ENCODE measurements around the gene PPFIA4. TPM values are rescaled to one million over a fixed set of nuclear protein-coding genes. Genes with fewer than 3 reads are reported as not detected.
"Not testable (repeated sequence)": the region's sequence is repeated elsewhere in the genome, so short reads cannot be mapped to it uniquely, and the experiment has no call there.

PPFIA4 gene
- total RNA-seq, 1 experiment from 2014 or later: 6.6 TPM

DNA sequence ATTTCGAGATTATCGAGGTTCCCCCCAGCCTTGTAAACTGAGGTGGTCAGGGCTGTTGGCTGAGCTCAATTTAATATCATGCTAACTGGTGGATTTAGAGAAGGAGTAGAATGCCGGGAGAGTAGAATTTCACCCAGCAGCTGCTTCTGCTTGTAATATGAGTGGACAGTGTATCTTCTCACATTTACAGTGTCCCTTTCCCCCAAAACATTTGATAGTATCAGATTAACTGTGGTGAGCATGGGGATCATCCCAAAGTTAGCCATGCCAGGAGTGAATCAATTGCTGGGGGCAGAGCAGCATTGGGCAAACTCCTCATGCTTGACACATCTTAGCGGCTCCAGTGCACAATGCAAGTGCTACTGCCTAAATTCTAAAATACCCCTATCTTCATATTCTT is 9.2 kb upstream of the PPFIA4 start:
- no peak for DNase-seq (ENCODE audit: low spot score)

- no peak for DNase-seq (ENCODE audit: low spot score)
These were observed 8.6 kb upstream of the PPFIA4 start for GRCh38 chr1:203017692-203018091.

GRCh38 chr1:203022855-203023254 is 3.4 kb upstream of the PPFIA4 start:
- not testable (repeated sequence) for DNase-seq (ENCODE audit: low spot score)

- DNase-seq (ENCODE audit: low spot score): no peak
These were observed 633 bp upstream of the PPFIA4 start for GRCh38 chr1:203025686-203026030.

- no peak for DNase-seq (ENCODE audit: low spot score)
These were observed 674 bp downstream of the PPFIA4 start for GRCh38 chr1:203026666-203027663.

GRCh38 chr1:203028067-203028783 is 1.9 kb downstream of the PPFIA4 start:
- no peak for DNase-seq (ENCODE audit: low spot score)

DNA sequence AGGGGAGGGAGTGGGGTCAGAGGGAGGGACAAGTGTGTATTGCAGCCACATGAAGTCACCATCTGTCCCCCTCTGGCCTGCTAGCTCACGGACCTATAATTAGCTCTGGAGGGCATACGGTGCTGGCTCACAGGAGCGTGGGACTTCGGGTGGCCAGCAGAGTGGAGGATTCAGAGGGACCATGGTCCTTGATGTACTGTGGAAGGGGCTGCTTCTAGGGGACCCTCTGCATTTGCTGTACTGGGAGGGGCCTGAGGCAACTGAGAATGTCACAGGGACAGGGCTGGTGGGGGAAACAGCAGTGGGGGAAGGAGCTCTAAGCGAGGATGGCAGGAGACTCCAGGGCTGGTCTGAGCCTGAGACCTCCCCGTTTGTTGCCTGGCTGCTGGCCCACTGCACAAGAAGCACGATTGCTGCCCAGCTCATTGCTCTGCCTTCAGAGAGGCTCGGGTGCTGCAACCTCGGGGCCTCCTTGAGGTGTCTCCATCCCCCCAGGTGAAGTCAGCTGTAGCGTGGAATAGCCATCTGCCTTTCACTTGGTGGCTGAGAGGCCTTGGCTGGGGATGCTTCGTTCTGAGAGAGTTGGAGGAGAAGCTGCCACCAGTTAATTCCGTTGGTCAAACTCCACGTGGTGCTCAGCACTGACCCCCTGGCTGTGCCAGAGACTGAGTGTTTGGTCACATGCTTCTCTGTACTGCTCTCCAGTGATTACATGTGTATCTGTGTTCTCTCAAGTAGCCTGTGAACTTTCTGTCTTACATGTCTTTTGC is 2.7 kb downstream of the PPFIA4 start:
- no peak for DNase-seq (ENCODE audit: low spot score)

GRCh38 chr1:203031467-203031866 is 5.2 kb downstream of the PPFIA4 start:
- DNase-seq (ENCODE audit: low spot score): no peak

DNA sequence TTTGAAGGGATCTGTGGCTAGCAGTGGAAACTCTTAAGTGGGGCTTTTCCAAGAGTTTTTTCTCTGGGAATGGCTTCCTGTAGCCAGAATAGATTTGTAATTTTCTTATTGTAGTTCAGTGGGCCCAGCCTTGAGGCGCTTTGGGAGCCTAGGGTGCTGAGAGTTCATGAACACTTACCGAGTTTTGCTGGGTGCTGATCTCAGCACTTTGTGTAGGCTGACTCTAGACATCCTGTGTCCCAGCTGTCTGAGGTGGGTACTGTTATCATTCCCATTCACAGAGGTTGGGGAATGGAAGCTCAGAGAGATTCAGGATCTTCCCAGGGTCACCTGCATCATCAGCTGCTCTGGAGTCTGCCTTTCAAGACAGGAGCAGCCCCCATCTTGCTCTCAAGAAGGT is 7.0 kb downstream of the PPFIA4 start:
- no peak for DNase-seq (ENCODE audit: low spot score)

DNA sequence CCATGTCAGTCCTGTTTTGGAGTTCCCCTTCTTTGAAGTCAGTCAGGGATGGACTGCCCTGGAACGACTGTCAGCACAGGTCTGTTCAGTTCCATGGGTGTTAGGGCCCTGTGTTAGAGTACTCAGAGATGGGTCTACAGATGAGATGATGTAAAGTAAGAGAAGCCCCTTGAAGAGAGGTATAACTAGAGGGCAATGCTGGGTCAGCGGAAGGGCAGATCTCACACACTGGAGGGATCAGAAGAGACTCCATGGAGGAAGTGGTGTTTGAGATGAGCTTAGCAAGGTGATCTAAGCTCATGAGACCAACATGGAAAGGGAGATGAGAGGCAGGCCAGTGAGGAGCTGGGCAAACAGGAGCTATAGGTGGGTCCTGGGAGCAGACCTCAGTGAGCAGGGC is 7.6 kb downstream of the PPFIA4 start:
- DNase-seq (ENCODE audit: low spot score): no peak

DNA sequence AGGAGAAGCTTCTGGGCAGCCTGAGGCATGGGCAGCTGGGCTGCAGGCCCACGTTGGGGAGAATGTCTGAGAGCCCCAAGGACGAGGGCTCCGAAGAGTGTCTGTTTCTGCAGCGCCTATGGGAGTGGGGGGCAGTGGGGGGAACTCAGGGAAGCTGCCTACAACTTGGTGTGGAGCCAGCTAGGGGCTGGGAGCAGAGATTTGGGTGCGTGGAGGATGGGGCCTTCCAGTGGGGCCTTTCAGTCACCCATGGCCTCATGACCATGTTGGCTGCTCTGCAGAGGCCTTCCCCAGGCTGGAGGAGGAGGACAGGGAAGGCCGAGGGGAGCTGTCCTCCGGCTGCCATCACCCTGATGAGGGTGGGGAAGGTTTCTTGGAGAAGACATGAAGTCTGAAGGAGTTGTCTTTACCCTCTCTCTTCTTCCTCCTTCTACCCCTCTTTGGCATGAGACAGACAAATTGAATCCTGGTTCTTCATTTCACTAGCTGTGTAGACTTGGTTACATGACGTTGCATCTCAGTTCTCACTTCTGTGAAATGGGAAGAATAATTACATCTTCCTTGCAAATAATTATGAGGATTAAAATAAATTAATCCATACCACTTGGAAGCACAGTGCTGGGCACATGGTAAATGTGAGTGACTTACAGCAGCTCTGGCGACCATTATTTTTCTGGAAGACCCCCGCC is 8.3 kb downstream of the PPFIA4 start:
- no peak for DNase-seq (ENCODE audit: low spot score)

GRCh38 chr1:203035111-203036000 is 9.1 kb downstream of the PPFIA4 start:
- no peak for DNase-seq (ENCODE audit: low spot score)

DNA sequence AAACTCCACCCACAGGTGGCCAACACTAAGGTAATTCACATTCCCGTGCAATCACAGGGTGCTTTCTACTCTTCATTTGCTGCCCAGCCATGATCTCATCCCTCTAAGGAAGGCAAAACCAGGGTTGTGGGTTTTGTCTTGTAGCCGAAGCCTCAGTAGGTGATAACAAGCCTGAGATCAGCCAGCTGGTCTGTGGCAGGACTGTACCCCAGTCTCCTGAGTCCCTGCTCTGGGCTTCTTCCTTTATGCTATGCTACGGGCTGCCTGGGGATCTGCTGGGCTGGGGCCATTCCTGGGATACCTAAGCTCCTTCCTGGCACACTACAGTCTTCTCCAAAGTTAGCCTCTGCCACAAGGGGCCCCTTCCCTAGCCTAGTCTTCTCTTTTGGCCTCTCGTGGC is 9.8 kb downstream of the PPFIA4 start:
- no peak for DNase-seq (ENCODE audit: low spot score)

DNA sequence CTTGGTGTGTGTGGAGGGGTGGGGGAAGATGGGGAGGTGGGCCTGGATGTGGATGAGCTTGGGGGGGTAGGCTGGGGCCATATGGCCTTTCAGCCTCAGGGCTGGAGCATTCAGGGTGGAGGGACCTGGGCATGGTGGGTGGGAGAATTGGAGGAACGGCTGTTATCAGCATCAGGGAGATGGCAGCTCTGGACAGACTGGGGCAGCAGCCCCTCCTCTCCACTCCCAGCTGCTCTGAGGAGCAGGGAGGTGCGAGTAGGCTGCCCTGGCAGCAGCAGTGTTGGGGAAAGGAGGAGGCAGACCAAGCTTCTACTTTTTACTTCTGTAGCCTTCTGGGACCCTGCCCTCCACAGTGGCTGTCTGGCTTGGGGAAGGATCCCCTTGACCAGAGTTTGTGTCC is 10.2 kb downstream of the PPFIA4 start:
- DNase-seq (ENCODE audit: low spot score): no peak

- no peak for DNase-seq (ENCODE audit: low spot score)
These were observed 11.4 kb downstream of the PPFIA4 start for GRCh38 chr1:203037509-203038190.

DNA sequence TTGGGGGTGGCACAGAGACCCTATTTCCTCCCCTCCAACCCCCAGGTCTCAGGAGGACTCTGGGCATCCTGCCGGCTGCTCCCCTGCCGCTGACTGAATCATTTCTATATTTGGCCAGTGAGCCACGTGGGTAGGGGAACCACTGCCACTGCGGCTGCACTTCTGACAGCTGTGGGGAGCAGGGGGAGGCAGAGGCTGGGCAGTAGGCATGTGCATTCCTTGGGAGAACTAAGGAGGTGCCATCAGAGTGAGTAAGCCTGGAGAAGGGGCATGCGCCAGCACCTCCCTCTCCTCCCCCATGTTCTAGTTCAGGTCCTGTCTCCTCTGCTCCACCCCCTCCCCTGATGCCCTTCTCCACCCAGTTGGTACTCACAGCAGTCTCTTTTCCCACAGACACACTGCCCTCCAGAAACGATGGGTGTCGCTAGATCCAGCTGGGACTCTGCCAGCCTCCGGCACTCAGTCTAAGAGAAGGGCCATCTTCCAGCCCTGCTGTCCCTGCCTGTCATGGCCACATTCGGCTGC is 12.0 kb downstream of the PPFIA4 start:
- DNase-seq (ENCODE audit: low spot score): peak; percentile 100

- peak; percentile 88 for DNase-seq (ENCODE audit: low spot score)
These were observed 12.8 kb downstream of the PPFIA4 start for GRCh38 chr1:203038891-203039608.

- DNase-seq (ENCODE audit: low spot score): no peak
These were observed 13.6 kb downstream of the PPFIA4 start for GRCh38 chr1:203039609-203040512.

Measured in A172 (cell line).